ENCODE data around the gene OR1J1.

OR1J1 gene

DNA sequence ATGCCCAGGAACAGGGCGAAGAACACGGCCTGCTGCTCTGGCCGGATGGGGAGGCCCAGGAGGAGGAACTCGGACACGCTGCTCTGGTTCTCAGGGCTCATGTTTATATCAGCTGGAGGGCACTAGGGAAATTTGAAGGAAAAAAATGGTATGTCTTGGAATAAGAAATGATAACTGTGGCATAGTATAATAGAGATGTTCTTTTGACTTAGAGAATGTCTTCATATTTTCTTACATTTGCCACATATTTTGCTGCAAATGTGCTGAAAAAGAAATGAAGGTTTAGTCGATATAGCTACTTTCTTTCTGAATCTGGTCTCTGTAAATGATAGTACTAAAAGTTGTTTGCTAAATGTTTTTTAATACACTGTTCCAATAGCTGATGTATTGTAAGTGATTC, at the start of gene OR1J1:
TSS of gene OR1J1 (minus strand) at position 101 of the 400 bp plus-strand sequence. CDS start at position 101, 0 bp downstream.
- no peak for DNase-seq

DNA sequence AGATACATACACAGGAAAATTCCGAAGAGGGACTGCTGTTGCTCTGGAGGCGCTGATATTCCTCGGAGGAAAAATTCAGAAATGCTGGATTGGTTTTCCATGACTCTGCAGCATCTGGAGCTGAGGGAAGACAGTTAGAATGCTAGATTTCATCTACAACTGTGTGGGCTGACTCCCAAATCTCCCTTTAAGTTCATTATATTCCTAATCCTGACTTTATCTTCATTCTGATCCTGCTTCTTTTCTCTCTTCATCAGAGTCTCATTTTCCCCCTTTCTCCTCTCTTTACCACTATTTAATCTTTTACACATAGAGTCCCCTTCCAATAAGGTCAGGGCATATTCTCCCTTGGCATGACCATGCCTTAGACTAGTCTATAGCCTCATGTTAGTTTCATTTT, 49.5 kb upstream of the OR1J1 start, which contains the start of gene OR1N1:
TSS of gene OR1N1 (minus strand) at position 101 of the 400 bp plus-strand sequence. CDS start at position 101, 0 bp downstream.
- DNase-seq = no peak

DNA sequence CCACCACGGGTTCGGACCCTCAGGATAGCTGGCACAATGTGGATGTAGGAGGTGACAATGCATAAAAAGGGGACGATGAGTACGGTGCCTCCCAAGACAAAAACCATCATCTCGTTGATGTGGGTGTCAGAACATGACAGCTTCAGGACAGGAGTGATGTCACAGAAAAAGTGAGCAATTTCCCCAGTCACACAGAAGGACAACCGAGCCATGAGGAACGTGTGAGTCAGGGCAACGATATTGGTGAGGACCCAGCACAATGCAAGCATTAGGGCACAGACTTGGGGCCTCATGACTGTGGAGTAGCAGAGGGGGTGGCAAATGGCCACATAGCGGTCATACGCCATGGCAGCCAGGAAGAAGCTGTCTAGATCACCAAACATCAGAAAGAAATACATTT, 48.9 kb upstream of the OR1J1 start:
- no peak for DNase-seq

DNA sequence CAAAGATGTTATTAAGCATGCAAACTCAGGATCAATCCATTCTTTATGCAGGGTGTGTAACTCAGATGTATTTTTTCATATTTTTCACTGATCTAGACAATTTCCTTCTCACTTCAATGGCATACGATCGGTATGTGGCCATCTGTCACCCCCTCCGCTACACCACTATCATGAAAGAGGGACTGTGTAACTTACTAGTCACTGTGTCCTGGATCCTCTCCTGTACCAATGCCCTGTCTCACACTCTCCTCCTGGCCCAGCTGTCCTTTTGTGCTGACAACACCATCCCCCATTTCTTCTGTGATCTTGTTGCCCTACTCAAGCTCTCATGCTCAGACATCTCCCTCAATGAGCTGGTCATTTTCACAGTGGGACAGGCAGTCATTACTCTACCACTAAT, 41.6 kb upstream of the OR1J1 start:
- no peak for DNase-seq

DNA sequence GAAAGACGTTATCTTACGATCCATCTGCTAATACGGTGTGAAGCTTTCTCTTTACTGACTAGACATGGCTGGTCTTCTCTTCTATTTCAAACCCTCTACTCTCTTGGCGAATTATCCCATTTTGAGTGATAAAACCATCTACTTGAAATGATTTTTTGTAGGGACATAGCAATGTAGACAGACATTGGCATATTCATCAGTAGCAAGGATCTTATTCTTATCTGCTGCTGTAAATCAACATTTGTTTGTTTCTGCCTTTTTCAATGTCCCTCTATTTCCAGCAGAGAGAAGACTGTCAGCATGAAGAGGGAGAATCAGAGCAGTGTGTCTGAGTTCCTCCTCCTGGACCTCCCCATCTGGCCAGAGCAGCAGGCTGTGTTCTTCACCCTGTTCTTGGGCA, 41.1 kb upstream of the OR1J1 start, which contains the start of gene OR1J4:
TSS of gene OR1J4 (plus strand) at position 301 of the 400 bp plus-strand sequence. CDS start at position 301, 0 bp downstream.
- no peak for DNase-seq

- no peak for DNase-seq
Observed at GRCh38 chr9:122518226-122518625, 40.5 kb upstream of the OR1J1 start.

DNA sequence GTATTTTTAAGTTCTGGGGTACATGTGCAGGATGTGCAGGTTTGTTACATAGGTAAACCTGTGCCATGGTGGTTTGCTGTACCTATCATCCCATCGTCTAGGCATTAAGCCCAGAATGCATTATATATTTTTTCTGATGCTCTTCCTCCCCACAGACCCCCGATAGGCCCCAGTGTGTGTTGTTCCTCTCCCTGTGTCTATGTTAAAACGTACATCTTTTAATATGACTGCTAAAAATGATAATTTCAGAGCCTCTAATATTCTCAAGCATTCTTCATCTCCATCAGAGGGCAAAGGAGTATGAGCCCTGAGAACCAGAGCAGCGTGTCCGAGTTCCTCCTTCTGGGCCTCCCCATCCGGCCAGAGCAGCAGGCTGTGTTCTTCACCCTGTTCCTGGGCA, 32.8 kb upstream of the OR1J1 start, which contains the start of gene OR1J2:
TSS of gene OR1J2 (plus strand) at position 301 of the 400 bp plus-strand sequence. CDS start at position 301, 0 bp downstream.
- DNase-seq = no peak

DNA sequence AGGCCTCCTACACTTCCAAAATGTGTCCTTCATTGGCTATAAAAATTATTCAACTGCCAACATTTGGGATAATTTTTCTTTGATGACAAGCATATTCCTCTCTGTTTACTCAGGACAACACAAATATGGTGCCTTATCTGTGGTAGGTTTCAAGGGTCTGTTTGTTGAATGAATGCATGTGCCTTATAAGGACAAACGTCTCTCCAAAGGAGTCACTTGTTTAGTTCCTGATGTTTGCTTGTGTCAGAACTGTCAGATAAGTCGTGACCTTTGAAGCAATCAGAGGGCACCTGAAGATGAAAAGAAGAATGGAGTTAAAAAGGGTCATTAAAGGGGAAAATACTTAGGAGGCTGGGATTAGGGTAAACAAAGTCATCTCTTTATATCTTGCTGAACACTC, 29.2 kb upstream of the OR1J1 start:
- no peak for DNase-seq

- peak; percentile 70 to 87 for DNase-seq
Observed at GRCh38 chr9:122498883-122499288, 21.2 kb upstream of the OR1J1 start.

DNA sequence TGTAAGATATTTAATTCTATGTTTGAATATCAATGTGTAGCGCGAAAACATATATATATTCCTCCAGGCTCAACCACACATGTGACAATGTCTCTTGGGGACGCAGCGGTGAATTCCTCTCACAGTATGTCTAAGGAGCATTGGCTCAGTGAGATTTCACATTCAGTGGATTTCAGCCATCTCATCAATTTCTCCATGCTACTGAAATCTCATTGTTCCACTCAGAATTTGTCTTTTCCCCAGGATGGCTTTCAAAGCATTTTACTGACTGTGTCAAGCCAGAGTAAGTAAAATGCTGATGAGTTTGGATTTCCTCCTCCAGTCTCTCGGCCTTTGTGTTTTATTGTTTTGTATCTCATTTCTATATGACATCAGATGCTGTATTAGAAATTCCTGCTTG, 1.3 kb upstream of the OR1J1 start:
- DNase-seq = no peak

DNA sequence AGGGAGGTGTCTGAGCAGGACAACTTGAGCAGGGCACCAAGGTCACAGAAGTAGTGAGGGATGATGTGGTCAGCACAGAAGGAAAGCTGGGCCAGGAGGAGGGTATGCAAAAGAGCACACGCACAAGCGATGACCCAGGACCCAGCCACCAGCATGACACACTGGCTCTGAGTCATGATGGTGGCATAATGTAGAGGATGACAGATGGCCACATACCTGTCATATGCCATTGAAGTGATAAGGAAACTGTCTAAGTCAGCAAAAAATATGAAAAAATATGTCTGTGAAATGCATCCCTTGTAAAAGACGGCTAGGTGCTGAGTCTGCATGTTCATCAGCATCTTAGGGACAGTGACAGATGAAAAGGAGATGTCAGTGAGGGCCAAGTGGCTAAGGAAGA, 380 bp downstream of the OR1J1 start:
- no peak for DNase-seq

DNA sequence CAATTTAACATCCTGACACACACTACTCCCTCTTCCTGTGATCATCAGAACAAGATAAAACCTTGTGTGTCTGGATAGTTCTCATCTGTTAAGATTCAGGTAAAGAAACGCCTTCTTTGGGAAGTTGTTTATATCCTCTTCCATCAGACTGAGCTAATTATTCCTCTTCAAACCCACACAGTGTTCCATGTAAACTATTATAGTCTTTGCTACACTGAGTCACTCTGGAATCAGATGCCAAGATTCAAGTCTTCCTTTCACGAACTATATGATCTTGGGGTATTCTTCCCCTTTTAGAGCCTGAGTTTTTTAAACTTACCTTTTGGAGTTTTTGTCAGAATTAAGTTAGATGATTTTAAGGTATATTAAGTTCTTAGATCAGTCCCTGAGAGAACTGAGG, 2.0 kb downstream of the OR1J1 start:
- no peak for DNase-seq

DNA sequence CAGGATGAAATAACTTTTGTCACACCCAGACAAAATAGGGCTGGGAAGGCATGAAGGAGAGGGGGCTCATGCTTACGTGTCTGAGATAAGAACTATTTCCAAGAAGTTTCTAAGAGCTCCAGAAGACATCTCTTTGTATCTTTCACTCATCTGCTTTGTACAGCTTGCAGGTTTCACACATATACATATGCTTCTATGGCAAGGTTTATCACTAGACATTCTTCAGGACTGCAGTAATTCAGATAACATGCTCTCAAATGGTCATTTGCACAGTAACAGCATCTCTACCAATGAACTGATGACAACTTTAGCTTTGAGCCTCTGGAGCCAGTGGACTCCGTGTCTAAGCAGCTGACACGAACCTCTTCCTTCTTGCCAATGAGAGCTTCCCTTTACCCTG, 3.2 kb downstream of the OR1J1 start:
- no peak for DNase-seq

DNA sequence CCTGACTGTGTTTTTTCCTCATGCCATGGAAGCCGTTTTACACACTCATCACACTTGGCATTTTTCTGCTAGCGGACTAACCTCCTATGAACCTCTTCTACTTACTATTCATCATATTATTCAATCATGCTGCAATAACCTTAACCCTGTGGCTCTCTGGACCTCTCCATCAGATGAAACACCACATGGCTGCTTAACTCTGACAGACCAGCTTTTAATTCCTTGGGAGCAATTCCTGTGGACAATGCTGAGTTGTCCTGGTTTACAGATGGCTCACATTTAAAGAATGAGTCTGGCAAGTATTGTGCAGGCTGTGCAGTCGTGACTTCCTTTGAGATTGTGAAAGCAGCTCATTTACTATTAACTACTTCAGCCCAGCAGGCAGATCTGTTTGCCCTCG, 9.0 kb downstream of the OR1J1 start:
- DNase-seq = no peak

DNA sequence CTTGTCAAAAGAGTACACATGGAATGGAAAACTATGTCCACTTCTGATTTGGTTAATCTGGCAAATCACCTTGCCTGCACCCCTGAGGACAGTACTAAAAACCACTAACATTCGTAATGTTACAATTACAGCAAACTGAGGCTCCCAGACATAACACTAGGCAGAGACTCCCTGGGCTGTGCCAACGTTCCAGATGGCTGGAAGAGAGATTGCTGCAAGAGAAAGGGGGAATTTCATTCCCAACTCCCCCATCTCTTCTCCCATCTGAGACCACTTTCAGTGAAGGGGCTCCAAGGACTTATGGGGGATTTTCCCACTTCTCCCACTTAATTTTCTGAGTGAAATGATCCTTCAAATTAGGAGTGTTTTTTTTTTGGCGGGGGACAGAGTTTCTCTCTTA, 11.3 kb downstream of the OR1J1 start:
- no peak for DNase-seq

DNA sequence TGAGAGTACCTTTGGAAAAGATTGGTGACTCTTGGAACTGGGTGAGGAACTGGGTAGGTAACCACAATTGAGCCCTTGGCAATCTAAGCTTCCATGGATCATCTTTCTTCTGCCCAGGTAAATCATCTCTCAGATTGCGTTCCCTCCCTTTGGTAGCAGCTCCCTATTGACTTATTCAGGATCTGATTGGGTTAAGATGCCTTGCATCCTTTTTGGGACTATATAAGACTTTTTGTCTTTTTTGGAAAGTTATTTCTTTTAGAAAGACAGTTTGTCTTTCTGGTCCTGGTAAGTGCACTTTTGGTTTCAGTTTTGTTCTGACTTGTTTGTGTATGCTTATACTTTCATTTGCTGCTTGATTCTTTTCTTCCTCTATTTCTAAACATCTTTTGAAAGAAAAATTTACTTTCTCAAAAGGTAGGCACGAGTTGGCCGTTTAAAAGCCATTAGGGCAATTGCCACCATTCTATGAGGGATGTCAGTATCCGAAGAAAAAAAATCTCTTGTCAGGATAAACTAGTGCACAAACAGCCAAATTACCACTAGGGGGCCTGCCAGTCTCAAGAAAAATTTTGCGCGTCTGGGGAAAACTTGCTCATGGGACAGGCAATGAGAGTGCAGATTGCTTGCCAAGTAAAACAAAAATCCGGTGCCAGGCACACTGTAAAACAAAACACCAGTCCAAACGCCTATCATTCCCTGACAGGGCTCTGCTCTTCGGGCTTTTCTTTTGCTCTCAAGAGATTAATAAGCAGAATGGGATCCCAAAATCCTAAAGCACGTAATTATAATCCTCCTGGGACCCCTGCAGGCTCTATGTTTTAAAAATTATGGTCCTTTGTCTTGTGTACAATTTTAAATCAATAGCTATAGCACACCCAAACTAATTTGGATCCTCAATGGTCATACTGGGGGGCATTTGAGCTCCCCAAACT, 12.8 kb downstream of the OR1J1 start:
- DNase-seq = peak; percentile 76 to 83

GRCh38 chr9:122463828-122464632, 13.7 kb downstream of the OR1J1 start:
- DNase-seq = peak; percentile 55 to 69

DNA sequence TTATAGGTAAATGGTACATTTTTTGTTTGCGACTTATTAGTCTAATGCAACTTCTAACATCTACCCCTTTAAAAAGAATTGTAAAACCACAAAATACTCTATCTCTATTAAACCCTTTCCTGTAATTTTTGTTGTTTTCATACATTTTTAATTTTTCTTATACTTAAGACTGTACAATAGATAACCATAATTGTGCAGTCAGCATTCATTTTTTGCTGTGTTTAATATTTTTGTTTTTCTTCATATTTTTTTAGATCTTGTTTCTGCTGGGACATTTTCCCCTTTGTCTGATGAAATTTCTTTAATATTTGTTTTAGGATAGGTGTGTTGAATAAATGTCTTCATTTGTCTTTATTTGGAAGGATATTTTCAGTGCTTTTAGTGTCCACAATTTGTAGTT, 19.9 kb downstream of the OR1J1 start:
- no peak for DNase-seq

DNA sequence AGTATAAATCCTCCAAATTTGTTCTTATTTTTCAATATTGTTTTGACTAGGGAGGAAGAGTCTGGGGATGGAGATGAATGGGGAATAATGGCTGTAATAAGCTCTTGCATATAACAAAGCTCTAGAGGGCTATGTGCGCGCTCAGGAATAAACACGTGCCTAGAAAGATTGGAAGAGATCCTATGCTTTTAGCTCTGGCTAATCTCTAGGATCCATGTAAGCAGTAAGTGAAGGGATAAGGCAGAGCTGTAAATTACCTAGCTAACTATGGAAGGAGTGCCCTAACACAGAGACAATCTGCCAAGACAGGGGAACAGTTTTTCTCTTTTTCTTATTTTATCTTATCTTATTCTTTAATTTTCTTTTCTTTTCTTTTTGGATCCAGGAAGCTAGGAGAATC, 21.6 kb downstream of the OR1J1 start:
- no peak for DNase-seq

DNA sequence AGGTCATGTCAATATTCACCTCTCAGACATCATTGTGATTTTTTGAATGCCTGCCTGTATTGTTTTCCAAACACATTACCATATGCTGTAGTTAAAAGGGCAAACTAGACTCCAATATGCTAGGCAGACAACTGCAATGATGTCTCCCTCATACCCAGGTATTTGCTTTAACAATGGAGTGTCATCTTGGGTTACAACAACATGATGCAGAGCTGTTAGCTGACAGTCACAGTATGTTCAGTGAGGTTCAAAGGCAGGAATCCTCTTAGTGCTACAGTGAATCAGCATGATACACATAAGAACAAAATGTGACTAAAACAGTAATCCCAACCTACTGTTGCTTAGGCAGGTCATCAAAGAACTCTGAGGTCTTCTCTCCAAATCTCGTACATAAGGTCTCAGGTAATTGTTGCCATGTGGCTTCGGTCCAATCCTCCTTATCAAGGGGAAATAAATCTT, 24.0 kb downstream of the OR1J1 start:
- no peak for DNase-seq

GRCh38 chr9:122446819-122447484, 30.8 kb downstream of the OR1J1 start:
- DNase-seq = no peak

GRCh38 chr9:122445155-122445749, 32.5 kb downstream of the OR1J1 start:
- no peak for DNase-seq
